Measurements from ENCODE around the gene CBFA2T2.
"Not testable (repeated sequence)": the region's sequence is repeated elsewhere in the genome, so short reads cannot be mapped to it uniquely, and the experiment has no call there.

Gene CBFA2T2

DNA sequence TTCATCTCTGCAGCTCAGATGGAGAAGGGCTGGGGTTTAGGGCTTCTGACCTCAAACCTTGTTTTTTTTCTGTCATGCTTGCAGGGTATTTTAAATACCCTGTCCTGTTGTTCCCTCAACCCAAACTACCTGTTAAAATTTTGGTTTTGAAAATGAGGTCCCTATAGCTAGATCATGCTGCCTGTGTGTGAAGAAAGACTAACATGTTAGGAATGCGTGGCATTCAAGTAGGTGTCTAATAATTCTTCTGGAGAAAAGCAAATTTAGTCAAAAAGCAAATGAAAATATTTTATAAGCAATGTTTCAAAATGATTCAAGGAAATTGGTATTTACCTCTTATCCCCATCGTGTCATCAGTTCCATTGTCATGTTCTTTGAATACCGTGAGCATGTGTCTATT lies 95.1 kb downstream of the CBFA2T2 start:
- DNase-seq = no peak

- no peak for DNase-seq
These were observed 95.5 kb downstream of the CBFA2T2 start for GRCh38 chr20:33585413-33585812.

GRCh38 chr20:33589059-33589458 lies 99.2 kb downstream of the CBFA2T2 start:
- DNase-seq = no peak

DNA sequence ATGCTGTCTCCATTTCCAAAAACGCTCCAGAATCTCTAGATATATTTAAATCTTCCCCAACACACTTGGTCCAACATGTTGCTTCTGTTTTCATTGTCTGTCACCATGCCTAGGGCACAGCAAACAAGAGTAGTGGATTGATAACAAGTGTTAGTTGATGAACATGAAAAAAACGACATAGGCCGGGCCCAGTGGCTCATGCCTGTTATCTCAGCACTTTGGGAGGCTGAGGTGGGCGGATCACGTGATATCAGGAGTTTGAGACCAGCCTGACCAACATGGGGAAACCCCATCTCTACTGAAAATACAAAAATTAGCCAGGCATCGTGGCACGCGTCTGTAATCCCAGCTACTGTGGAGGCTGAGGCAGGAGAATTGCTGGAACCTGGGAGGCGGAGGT lies 102.0 kb downstream of the CBFA2T2 start:
- DNase-seq = not testable (repeated sequence)

- no peak for DNase-seq
These were observed 104.8 kb downstream of the CBFA2T2 start for GRCh38 chr20:33594743-33595142.

DNA sequence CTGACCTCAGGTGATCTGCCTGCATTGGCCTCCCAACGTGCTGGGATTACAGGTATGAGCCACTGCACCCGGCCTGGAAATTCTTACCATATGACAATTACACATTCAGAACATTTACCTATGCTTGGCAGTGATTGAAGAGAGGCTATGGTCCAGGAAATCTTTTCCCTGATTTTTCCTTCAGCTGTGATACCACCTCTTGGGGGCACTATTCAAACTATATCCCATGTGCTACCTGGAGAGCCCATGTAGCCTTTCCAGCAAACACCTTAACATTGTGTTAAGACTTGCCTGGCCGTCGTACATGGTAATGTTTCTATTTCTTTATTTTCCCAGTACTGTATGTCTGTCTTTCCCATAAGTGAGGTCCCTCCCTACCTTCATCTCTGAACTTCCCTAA lies 110.5 kb downstream of the CBFA2T2 start:
- no peak for DNase-seq

DNA sequence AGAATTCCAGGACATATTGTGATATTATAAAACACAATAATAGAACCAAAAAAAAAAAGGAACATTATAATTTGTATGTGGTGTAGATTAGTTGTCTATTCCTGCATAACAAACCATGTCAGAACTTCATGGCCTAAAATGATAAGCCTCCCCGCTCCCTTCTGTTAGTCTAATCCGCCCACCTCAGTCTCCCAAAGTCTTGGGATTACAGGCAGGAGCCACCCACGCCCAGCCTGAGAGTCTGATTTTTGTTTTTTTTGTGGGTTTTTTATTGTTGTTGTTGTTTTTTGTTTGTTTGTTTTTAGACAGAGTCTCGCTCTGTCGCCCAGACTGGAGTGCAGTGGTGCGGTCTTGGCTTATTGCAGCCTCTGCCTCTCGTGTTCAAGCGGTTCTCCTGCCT lies 111.1 kb downstream of the CBFA2T2 start:
- no peak for DNase-seq

DNA sequence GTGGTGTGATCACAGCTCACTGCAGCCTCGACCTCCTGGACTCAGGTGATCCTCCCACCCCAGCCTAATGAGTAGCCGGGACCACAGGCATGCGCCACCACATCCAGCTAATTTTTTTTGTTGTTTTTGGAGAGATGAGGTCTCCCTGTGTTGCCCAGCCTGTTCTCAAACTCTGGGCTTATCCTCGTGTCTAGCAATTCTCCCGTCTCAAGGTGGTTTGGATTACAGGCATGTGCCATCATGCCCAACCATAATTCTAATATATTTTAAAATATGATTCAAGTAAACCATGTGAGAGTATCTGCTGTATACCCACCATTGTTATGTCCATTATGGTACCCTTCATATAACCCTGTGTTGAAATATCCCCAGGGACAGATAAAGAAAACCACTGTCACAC lies 112.0 kb downstream of the CBFA2T2 start:
- DNase-seq = no peak

- DNase-seq = no peak
These were observed 113.1 kb downstream of the CBFA2T2 start for GRCh38 chr20:33602826-33603590.

DNA sequence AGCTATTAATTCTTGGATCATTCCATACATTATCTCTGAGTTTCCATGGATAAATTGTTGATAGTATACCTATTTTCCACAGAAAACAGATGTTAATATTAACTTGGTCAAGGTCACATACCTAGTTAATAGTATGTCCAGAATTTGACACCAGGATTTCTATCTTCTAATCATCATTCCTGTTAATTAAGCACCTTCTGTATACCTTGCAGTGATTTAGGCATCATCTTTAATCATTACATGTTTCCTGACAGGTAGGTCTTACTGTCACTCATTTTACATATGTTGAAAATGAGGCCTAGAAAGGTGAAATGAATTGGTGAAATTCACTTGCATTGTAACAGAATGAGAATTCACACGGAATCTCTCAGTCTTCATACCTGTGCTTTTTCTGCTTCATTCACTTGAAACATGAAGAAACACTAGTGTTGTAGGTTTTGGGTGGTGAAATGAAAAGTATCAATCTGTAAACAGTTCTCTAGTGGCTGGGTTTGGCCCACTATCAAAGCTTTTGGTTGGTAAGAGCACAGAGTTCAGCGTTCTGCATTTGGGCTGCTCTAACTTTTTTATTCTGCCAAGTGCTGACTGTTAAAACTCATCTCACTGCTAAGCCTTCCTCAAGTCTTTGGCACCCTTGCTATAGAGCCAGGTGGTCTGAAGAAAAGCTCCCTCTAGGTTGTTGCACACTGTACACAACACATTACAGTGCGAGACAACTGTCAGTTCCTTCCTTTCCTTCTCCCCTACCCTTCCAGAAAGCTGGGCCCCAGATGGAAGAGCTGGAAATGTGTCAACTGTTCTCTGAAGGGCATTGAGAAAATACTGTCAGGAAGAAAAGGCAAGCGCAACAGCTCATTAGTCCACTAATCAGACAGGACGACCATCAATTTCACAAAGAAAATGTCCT lies 114.4 kb downstream of the CBFA2T2 start:
- DNase-seq = no peak

GRCh38 chr20:33604991-33605370 lies 115.1 kb downstream of the CBFA2T2 start:
- DNase-seq = no peak

- DNase-seq = no peak
These were observed 116.3 kb downstream of the CBFA2T2 start for GRCh38 chr20:33606118-33606771.

- DNase-seq = no peak
These were observed 119.6 kb downstream of the CBFA2T2 start for GRCh38 chr20:33609504-33609903.

- no peak for DNase-seq
These were observed 121.2 kb downstream of the CBFA2T2 start for GRCh38 chr20:33611106-33611505.

DNA sequence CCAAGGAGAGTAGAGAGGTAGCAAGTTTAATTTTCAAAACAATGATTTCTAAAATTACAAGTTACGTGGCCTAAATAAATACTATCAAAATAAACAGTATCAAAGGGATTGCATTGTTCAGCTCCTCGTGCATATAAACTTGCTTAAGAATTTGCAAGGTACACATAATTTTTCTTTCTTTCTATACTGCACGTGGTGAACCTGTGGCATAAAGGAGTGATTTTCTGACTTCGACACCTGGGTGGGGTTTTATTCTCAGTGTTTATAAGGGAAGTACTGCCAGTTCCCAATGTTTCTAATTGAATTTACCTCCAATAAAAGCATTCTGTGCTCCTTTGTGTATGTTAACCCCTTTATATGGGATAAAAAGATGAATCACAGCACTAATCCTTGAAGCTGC lies 122.1 kb downstream of the CBFA2T2 start:
- DNase-seq = no peak

DNA sequence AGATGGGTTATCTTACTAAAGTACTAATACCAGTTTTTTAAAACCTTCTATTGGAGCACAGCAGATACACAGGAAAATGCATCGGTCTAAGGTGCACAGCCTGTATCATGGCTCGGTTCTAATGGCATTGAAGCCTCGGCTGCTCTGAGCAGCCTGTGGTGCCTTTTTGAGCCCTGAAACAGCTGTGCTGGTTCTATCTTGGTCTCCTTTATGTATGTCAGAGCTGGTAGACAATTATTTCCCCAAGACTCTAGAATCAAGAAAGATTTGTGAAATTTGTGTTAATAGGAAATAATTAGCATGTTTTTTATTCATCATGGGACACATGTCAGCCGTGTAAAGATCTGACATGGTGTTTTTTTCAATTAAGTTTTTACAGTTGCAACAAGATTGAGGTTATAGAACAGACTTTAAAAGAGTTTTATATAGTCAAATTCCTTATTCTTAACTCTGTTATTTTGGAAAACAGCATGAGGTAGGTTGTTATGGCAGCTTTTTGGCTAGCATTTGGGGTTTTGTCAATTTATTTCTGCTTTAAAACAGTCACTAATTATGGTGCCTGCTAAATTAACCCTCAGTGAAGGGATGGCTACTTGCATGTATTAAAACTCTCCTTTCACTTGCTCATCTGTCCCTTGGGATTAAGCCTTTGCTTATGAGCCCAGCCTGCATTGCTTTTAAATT lies 132.0 kb downstream of the CBFA2T2 start:
- DNase-seq = no peak

DNA sequence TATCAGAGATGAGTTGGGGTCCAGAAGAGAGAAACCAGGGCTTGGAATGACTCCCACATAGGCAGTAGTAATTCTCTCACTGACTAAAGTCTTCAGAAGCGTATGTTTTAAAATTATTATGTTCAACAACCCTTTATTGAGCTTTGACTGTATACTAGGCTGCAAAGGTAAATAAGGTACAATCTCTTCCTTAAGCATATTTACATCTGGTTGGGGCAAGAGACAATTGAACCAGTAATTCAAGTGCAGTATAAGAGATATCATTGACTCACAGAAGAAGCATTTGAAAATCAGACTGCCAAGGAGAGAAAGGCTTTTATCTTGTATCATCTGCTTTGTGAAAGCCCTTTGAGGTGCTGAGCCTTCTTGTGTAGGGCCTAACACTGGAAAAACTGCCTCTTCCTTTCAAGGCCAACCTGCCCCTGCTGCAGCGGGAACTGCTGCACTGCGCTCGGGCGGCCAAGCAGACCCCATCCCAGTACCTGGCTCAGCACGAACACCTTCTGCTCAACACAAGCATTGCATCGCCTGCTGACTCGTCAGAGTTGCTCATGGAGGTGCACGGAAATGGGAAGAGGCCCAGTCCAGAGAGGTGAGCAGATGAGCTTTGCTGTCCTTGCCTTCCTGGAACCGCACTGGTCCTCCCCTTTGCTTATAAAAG lies 132.9 kb downstream of the CBFA2T2 start:
- no peak for DNase-seq

- no peak for DNase-seq
These were observed 134.5 kb downstream of the CBFA2T2 start for GRCh38 chr20:33624399-33624798.

GRCh38 chr20:33626190-33626589 lies 136.3 kb downstream of the CBFA2T2 start:
- DNase-seq = no peak

DNA sequence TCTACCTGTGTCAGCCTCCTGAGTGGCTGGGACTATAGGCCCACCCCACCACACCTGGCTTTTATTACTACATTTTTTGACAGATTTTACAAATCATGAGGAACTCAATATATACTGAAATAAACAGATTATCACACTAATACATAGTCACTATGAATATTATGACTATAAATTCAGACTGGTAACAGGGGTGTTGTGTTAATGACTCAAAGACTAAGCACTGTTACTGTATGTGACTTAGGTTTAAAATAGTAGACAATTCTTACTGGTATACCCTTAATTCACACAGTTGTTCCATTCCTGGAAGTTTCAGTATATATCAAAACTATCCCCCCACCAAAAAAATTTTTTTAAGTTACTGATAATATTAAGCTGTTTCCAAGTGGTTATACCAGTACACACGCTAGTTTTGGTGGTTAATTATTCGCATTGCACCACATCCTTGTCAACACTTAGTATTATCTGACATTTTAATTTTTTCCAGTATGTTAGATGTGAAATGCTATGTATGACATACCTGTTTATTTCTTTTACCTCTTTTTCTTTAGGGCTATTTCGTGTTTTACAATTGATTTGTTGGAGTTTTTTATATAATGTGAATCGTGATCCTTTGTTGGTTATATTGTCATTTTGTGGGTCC lies 137.8 kb downstream of the CBFA2T2 start:
- no peak for DNase-seq

DNA sequence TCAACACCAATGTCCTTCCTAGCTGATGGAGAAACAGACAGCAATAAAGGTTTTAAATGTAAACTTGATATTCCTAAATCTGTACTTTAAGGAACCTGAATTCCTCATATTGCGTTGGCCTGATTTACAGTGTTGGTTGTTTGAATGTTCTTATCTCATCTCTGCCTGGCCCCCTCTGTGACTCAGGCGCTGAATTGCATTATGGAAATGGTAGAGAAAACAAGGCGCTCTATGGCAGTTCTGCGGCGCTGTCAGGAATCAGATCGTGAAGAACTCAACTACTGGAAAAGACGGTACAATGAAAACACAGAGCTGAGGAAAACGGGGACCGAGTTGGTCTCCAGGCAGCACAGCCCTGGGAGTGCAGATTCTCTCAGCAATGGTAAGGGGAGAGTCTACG lies 139.6 kb downstream of the CBFA2T2 start:
- no peak for DNase-seq

DNA sequence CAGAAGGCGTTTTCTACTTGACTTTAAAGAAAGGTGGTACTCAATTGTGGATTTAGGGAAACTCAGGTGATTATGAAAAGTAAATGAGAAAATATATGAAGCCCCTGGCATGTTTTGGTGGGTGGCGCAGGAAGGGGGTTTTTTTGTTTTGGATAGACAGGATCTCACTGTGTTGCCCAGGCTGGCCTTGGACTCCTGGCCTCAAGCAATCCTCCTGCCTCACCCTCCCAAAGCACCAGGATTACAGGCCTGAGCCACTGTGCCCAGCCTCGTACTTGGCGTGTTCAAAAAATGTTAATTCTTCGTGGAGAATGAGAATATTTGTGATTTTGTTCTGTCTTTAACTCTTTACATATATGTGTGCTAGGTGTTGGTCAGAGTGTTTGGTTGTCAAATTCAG lies 140.1 kb downstream of the CBFA2T2 start:
- DNase-seq = no peak

Data from SW 1271 (cell line).